Cardiac fibroblast (primary cell): ENCODE data around the gene BSPRY.

Experiments used
- DNase-seq, 2 donors: peaks; one replicate each; pipeline versions ENCODE4 v3.0.0 to v3.0.0-alpha.2; 2010; ENCODE audit warnings: low read depth in 2 of 2
- H3K4me3 ChIP-seq, 2 donors: replicated peaks in 1 of 2; 1 replicate in 1 of 2; 2 replicates in 1 of 2; pipeline ENCODE4 v1.5.1; 2011; ENCODE audit warnings: low read depth in 2 of 2, low read length in 2 of 2, mild to moderate bottlenecking in 2 of 2, moderate library complexity in 1 of 2
- CTCF ChIP-seq: IDR thresholded peaks from one replicate; pipeline ENCODE4 v1.5.1; 2011; ENCODE audit warnings: low read depth, mild to moderate bottlenecking, low read length, inconsistent platforms

BSPRY gene

GRCh38 chr9:113381909-113382411, 32.6 kb downstream of the BSPRY start:
- no peak for TF ChIP-seq CTCF
- no peak overlapping the region for H3K4me3 ChIP-seq
- DNase-seq: no peak

GRCh38 chr9:113386571-113387393, 37.4 kb downstream of the BSPRY start:
- no peak for TF ChIP-seq CTCF
- no peak overlapping the region for H3K4me3 ChIP-seq
- DNase-seq: no peak

- no peak for TF ChIP-seq CTCF
- H3K4me3 ChIP-seq: no peak overlapping the region
- DNase-seq: no peak
These were observed 38.4 kb downstream of the BSPRY start for GRCh38 chr9:113387560-113388230.

GRCh38 chr9:113388833-113389232, 39.5 kb downstream of the BSPRY start:
- DNase-seq: no peak
- no peak overlapping the region for H3K4me3 ChIP-seq
- TF ChIP-seq CTCF: no peak

GRCh38 chr9:113389451-113389850, 40.1 kb downstream of the BSPRY start:
- no peak for TF ChIP-seq CTCF
- DNase-seq: no peak

GRCh38 chr9:113390192-113390960, 41.0 kb downstream of the BSPRY start:
- H3K4me3 ChIP-seq: no peak overlapping the region
- no peak for DNase-seq
- TF ChIP-seq CTCF: no peak

More at GRCh38 chr9:113389451-113389850, 40.1 kb downstream of the BSPRY start:
- no peak overlapping the region for H3K4me3 ChIP-seq
